GM23248 (cell line): ENCODE measurements around the gene CDR2.

Experiments used
- EZH2 ChIP-seq: fragments of 200-600 bp; sonication (generic); IDR thresholded peaks from 2 replicates; pipeline ENCODE4 v1.6.1; 2018; ENCODE audit warnings: antibody characterized with exemption, mild to moderate bottlenecking; ENCODE audit not compliant: insufficient read depth, poor library complexity, severe bottlenecking
- EZH2phosphoT487 ChIP-seq: fragments of 200-600 bp; sonication (generic); IDR thresholded peaks from 2 replicates; pipeline ENCODE4 v1.6.1; 2018; ENCODE audit warnings: antibody characterized with exemption, moderate library complexity, mild to moderate bottlenecking, low read depth; ENCODE audit not compliant: insufficient read depth

- TF ChIP-seq EZH2phosphoT487 (no peak), EZH2 (no peak)
Observed at GRCh38 chr16:22335668-22336246, 38.7 kb downstream of the CDR2 start.
